Uterus (tissue), 2 donors: ENCODE data around the gene NMNAT2.

Experiments
- CTCF ChIP-seq, 4 experiments: fragments of 200-600 bp in 2 of 4; fragments of 450-650 bp in 2 of 4; sonication (generic) in 2 of 4; IDR thresholded peaks; one replicate each; pipeline ENCODE4 v1.5.1; 2016 to 2019; ENCODE audit warnings: antibody characterized with exemption in 4 of 4, mild to moderate bottlenecking in 2 of 4, moderate library complexity in 1 of 4
- POLR2A ChIP-seq, 2 donors: fragments of 450-650 bp; IDR thresholded peaks; one replicate each; pipeline ENCODE4 v1.6.1; 2016; ENCODE audit warnings: antibody characterized with exemption in 2 of 2, mild to moderate bottlenecking in 1 of 2, moderate library complexity in 1 of 2

GRCh38 chr1:183255073-183255472 is 163.1 kb downstream of the NMNAT2 start:
- TF ChIP-seq CTCF (IDR thresholded peaks at IDR 0.05), result no peak
- TF ChIP-seq POLR2A (IDR thresholded peaks at IDR 0.05), result no peak
